A549 treated with RU486 at 1 μM for 4 hours (cell line): ENCODE results near the gene OXA1L. TPM values are rescaled to one million over a fixed set of nuclear protein-coding genes. Genes with fewer than 3 reads are reported as not detected.

Experiments used
- total RNA-seq: library from RNA; stranded (reverse); fragments of 200-300 nt; extraction: Qiagen RNA extraction; gene quantifications from 5 replicates; pipeline ENCODE4 v1.2.3, GENCODE V29; 2022; ENCODE audit warnings: low read depth

OXA1L gene
- total RNA-seq, result 147 to 168 TPM (median 162 TPM) in 5 replicates

GRCh38 chr14:22766457-22767322, at the start of gene OXA1L:
OXA1L (plus strand) TSS chr14:22766688; CDS start chr14:22766702, 14 bp downstream.

DNA sequence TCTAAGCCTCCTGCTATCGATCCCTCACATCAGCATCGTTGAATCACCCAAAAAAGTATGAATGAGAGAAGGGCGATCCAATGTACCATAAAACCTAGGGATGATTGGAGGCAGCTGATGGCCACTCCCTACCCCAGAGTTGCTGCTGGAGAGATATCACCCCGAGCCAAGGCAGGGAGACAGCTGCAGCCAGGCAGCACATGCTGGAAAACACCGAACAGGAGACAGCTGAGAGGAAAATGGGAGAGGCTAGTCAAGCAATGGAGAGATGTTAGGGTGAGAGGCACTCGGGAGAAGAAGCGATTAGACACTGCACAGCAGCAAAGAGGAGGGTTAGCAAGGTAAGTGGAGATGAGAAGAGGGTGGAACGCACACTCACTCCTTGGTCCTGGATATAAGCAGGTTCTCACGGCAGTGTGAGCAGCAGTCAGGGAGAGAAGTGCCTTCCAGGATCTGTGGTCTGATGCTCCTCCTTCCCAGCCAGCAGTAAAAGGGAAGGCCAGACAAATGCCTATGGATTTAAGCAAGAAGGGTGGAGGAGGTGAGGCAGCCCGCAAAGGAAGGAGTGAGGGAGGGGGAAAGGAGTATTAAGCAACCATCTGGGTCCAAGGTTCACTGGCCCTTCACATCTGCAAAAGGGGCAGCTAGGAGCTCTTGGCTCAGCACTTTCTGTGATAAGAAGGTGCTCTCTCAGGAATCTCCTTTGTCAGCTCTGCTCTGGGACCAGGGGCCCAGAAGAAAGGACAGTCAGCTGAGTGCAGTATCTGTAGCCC, 48.6 kb downstream of the OXA1L start, which contains the start of gene SLC7A7:
SLC7A7 (minus strand) TSS at position 495 of the 773 bp plus-strand sequence. CDS start 2,037 bp downstream, outside the sequence.

Other genes starting within 250 kb of the OXA1L start
- gene DAD1, start 177.5 kb upstream of the OXA1L start, total RNA-seq, result 284 to 364 TPM (median 345 TPM) in 5 replicates
- 51.3 to 54.2 TPM (median 53.2 TPM) in 5 replicates for gene ABHD4, start 168.4 kb upstream of the OXA1L start, total RNA-seq
- not detected in 5 replicates for gene OR6J1, start 122.3 kb upstream of the OXA1L start, total RNA-seq
- gene SLC7A7, start 48.7 kb downstream of the OXA1L start, total RNA-seq, result 10.1 to 16.0 TPM (median 14.5 TPM) in 5 replicates
- gene MRPL52, start 63.2 kb downstream of the OXA1L start, total RNA-seq, result 149 to 241 TPM (median 211 TPM) in 5 replicates
- gene MMP14, start 69.9 kb downstream of the OXA1L start, total RNA-seq, result 0.37 to 0.94 TPM (median 0.74 TPM) in 5 replicates
- gene LRP10, start 105.1 kb downstream of the OXA1L start, total RNA-seq, result 59.9 to 82.8 TPM (median 72.1 TPM) in 5 replicates
- 0.22 to 0.46 TPM (median 0.37 TPM) in 5 replicates for gene REM2, start 116.5 kb downstream of the OXA1L start, total RNA-seq
- gene RBM23, start 152.5 kb downstream of the OXA1L start, total RNA-seq, result 58.1 to 70.5 TPM (median 63.1 TPM) in 5 replicates
- gene PRMT5, start 162.7 kb downstream of the OXA1L start, total RNA-seq, result 103 to 161 TPM (median 122 TPM) in 5 replicates
- gene HAUS4, start 190.4 kb downstream of the OXA1L start, total RNA-seq, result 35.0 to 41.1 TPM (median 36.9 TPM) in 5 replicates
- 38.8 to 43.7 TPM (median 40.1 TPM) in 5 replicates for gene AJUBA, start 215.9 kb downstream of the OXA1L start, total RNA-seq
- gene C14orf93, start 243.5 kb downstream of the OXA1L start, total RNA-seq, result 3.5 to 4.2 TPM (median 3.8 TPM) in 5 replicates